ENCODE results near the gene KIAA1958.

Gene KIAA1958

GRCh38 chr9:112541685-112542084 is 55.1 kb downstream of the KIAA1958 start:
- H2AK5ac ChIP-seq (ENCODE audit: low read length, severe bottlenecking): no peak overlapping the region
- H3K27ac ChIP-seq (ENCODE audit: low read length, poor library complexity, severe bottlenecking): no peak overlapping the region
- no peak overlapping the region for H3K4me2 ChIP-seq (ENCODE audit: low read length, poor library complexity, severe bottlenecking)
- no peak overlapping the region for H3K4me3 ChIP-seq (ENCODE audit: insufficient read depth in 1 of 2, low read depth in 1 of 2, low read length in 2 of 2)
- 100% methylated on average over 2 of the region's 7 CpGs for WGBS
- no peak overlapping the region for H4K8ac ChIP-seq (ENCODE audit: low read length)
- peaks cover 2% of the 10 kb centered on the region for H3K4me1 ChIP-seq (ENCODE audit: control insufficient read depth, insufficient read depth, low read depth, low read length)
- peaks cover 15% of the 10 kb centered on the region for H3K79me1 ChIP-seq (replicated peaks; ENCODE audit: low read length, poor library complexity, severe bottlenecking)
- H2BK12ac ChIP-seq (ENCODE audit: low read length in 2 of 2): no peak overlapping the region
- no peaks in the 10 kb centered on the region for H3K27me3 ChIP-seq (ENCODE audit: control insufficient read depth in 1 of 2, insufficient read depth in 1 of 2, low read length in 2 of 2)
- H3K23ac ChIP-seq (ENCODE audit: low read length in 2 of 2): no peak overlapping the region
- H3K36me3 ChIP-seq (ENCODE audit: control insufficient read depth in 1 of 2, insufficient read depth in 2 of 2, low read depth in 1 of 2, low read length in 2 of 2): peaks cover 0 to 2% of the 10 kb centered on the region in 2 experiments
- peak; percentile 12 for DNase-seq
- no peak overlapping the region for H2BK5ac ChIP-seq (ENCODE audit: low read depth, low read length, poor library complexity, severe bottlenecking)
- no peak overlapping the region for H3K14ac ChIP-seq (ENCODE audit: low read length in 2 of 2)
- no peak overlapping the region for H3K18ac ChIP-seq (ENCODE audit: low read depth in 1 of 2, low read length in 2 of 2)
- H2BK120ac ChIP-seq (ENCODE audit: low read depth, low read length): no peak overlapping the region
- no peak overlapping the region for H4K91ac ChIP-seq (ENCODE audit: low read length)
- H3K9ac ChIP-seq (ENCODE audit: low read length): no peak overlapping the region
- no peak overlapping the region for H2BK15ac ChIP-seq (ENCODE audit: low read depth, poor library complexity, severe bottlenecking)
- no peak overlapping the region for H2AFZ ChIP-seq (ENCODE audit: low read depth, low read length)
- no peaks in the 10 kb centered on the region for H3K9me3 ChIP-seq (ENCODE audit: control insufficient read depth, low read length)
- H3K4ac ChIP-seq (ENCODE audit: low read depth in 1 of 2, low read length in 2 of 2): no peak overlapping the region

- Histone ChIP-seq H4K91ac (ENCODE audit: low read length) (no peak overlapping the region), H3K27ac (ENCODE audit: low read length, poor library complexity, severe bottlenecking) (peak overlapping the region; percentile 51), H3K4me3 (ENCODE audit: insufficient read depth in 1 of 2, low read depth in 1 of 2, low read length in 2 of 2) (no peak overlapping the region), H3K9ac (ENCODE audit: low read length) (no peak overlapping the region), H3K14ac (ENCODE audit: low read length in 2 of 2) (no peak overlapping the region), H3K23ac (ENCODE audit: low read length in 2 of 2) (no peak overlapping the region), H3K4me2 (ENCODE audit: low read length, poor library complexity, severe bottlenecking) (no peak overlapping the region), H3K9me3 (ENCODE audit: control insufficient read depth, low read length) (no peaks in the 10 kb centered on the region), H2AFZ (ENCODE audit: low read depth, low read length) (no peak overlapping the region), H3K36me3 (ENCODE audit: control insufficient read depth in 1 of 2, insufficient read depth in 2 of 2, low read depth in 1 of 2, low read length in 2 of 2) (no peaks in the 10 kb centered on the region), H2BK12ac (ENCODE audit: low read length in 2 of 2) (no peak overlapping the region), H2BK120ac (ENCODE audit: low read depth, low read length) (no peak overlapping the region), H4K8ac (ENCODE audit: low read length) (no peak overlapping the region), H3K79me1 (replicated peaks; ENCODE audit: low read length, poor library complexity, severe bottlenecking) (peaks cover 11% of the 10 kb centered on the region), H2BK5ac (ENCODE audit: low read depth, low read length, poor library complexity, severe bottlenecking) (no peak overlapping the region), H3K4me1 (ENCODE audit: control insufficient read depth, insufficient read depth, low read depth, low read length) (peaks cover 2% of the 10 kb centered on the region), H3K4ac (ENCODE audit: low read depth in 1 of 2, low read length in 2 of 2) (no peak overlapping the region), H2AK5ac (ENCODE audit: low read length, severe bottlenecking) (peak overlapping the region; percentile 69), H3K27me3 (ENCODE audit: control insufficient read depth in 1 of 2, insufficient read depth in 1 of 2, low read length in 2 of 2) (no peaks in the 10 kb centered on the region), H3K18ac (ENCODE audit: low read depth in 1 of 2, low read length in 2 of 2) (no peak overlapping the region), H2BK15ac (ENCODE audit: low read depth, poor library complexity, severe bottlenecking) (no peak overlapping the region)
- WGBS: 80% methylated on average over 1 of the region's 1 CpG
- no peak for DNase-seq
Observed at GRCh38 chr9:112542593-112543292, 56.1 kb downstream of the KIAA1958 start.

- Histone ChIP-seq H3K14ac (ENCODE audit: low read length in 2 of 2) (no peak overlapping the region), H3K36me3 (ENCODE audit: control insufficient read depth in 1 of 2, insufficient read depth in 2 of 2, low read depth in 1 of 2, low read length in 2 of 2) (no peaks in the 10 kb centered on the region), H3K23ac (ENCODE audit: low read length in 2 of 2) (no peak overlapping the region), H3K9me3 (ENCODE audit: control insufficient read depth, low read length) (no peaks in the 10 kb centered on the region), H3K18ac (ENCODE audit: low read depth in 1 of 2, low read length in 2 of 2) (no peak overlapping the region), H2BK5ac (ENCODE audit: low read depth, low read length, poor library complexity, severe bottlenecking) (no peak overlapping the region), H2AK5ac (ENCODE audit: low read length, severe bottlenecking) (no peak overlapping the region), H2AFZ (ENCODE audit: low read depth, low read length) (no peak overlapping the region), H3K27me3 (ENCODE audit: control insufficient read depth in 1 of 2, insufficient read depth in 1 of 2, low read length in 2 of 2) (no peaks in the 10 kb centered on the region), H3K27ac (ENCODE audit: low read length, poor library complexity, severe bottlenecking) (no peak overlapping the region), H2BK120ac (ENCODE audit: low read depth, low read length) (no peak overlapping the region), H3K4me2 (ENCODE audit: low read length, poor library complexity, severe bottlenecking) (no peak overlapping the region), H3K9ac (ENCODE audit: low read length) (no peak overlapping the region), H3K4ac (ENCODE audit: low read depth in 1 of 2, low read length in 2 of 2) (no peak overlapping the region), H4K91ac (ENCODE audit: low read length) (no peak overlapping the region), H4K8ac (ENCODE audit: low read length) (no peak overlapping the region), H3K4me1 (ENCODE audit: control insufficient read depth, insufficient read depth, low read depth, low read length) (peaks cover 2% of the 10 kb centered on the region), H2BK12ac (ENCODE audit: low read length in 2 of 2) (no peak overlapping the region), H2BK15ac (ENCODE audit: low read depth, poor library complexity, severe bottlenecking) (no peak overlapping the region), H3K79me1 (replicated peaks; ENCODE audit: low read length, poor library complexity, severe bottlenecking) (peaks cover 11% of the 10 kb centered on the region), H3K4me3 (ENCODE audit: insufficient read depth in 1 of 2, low read depth in 1 of 2, low read length in 2 of 2) (no peak overlapping the region)
- DNase-seq: peak; percentile 66
- no CpG with 5 or more reads among the region's 1 CpG for WGBS
Observed at GRCh38 chr9:112544477-112544876, 57.9 kb downstream of the KIAA1958 start.

GRCh38 chr9:112545237-112545636 is 58.6 kb downstream of the KIAA1958 start:
- H4K8ac ChIP-seq (ENCODE audit: low read length): no peak overlapping the region
- no peak overlapping the region for H2AK5ac ChIP-seq (ENCODE audit: low read length, severe bottlenecking)
- no peak overlapping the region for H2BK5ac ChIP-seq (ENCODE audit: low read depth, low read length, poor library complexity, severe bottlenecking)
- no peaks in the 10 kb centered on the region for H3K27me3 ChIP-seq (ENCODE audit: control insufficient read depth in 1 of 2, insufficient read depth in 1 of 2, low read length in 2 of 2)
- no peak for DNase-seq
- H3K27ac ChIP-seq (ENCODE audit: low read length, poor library complexity, severe bottlenecking): no peak overlapping the region
- no peak overlapping the region for H2BK15ac ChIP-seq (ENCODE audit: low read depth, poor library complexity, severe bottlenecking)
- no peak overlapping the region for H3K14ac ChIP-seq (ENCODE audit: low read length in 2 of 2)
- peaks cover 16% of the 10 kb centered on the region for H3K79me1 ChIP-seq (replicated peaks; ENCODE audit: low read length, poor library complexity, severe bottlenecking)
- H3K4me3 ChIP-seq (ENCODE audit: insufficient read depth in 1 of 2, low read depth in 1 of 2, low read length in 2 of 2): no peak overlapping the region
- peaks cover 2% of the 10 kb centered on the region for H3K4me1 ChIP-seq (ENCODE audit: control insufficient read depth, insufficient read depth, low read depth, low read length)
- no peak overlapping the region for H2AFZ ChIP-seq (ENCODE audit: low read depth, low read length)
- no peak overlapping the region for H3K4ac ChIP-seq (ENCODE audit: low read depth in 1 of 2, low read length in 2 of 2)
- no peak overlapping the region for H2BK12ac ChIP-seq (ENCODE audit: low read length in 2 of 2)
- no peak overlapping the region for H2BK120ac ChIP-seq (ENCODE audit: low read depth, low read length)
- H3K36me3 ChIP-seq (ENCODE audit: control insufficient read depth in 1 of 2, insufficient read depth in 2 of 2, low read depth in 1 of 2, low read length in 2 of 2): no peaks in the 10 kb centered on the region
- H3K4me2 ChIP-seq (ENCODE audit: low read length, poor library complexity, severe bottlenecking): no peak overlapping the region
- no peak overlapping the region for H3K9ac ChIP-seq (ENCODE audit: low read length)
- H3K18ac ChIP-seq (ENCODE audit: low read depth in 1 of 2, low read length in 2 of 2): no peak overlapping the region
- no peak overlapping the region for H4K91ac ChIP-seq (ENCODE audit: low read length)
- H3K23ac ChIP-seq (ENCODE audit: low read length in 2 of 2): no peak overlapping the region
- no peaks in the 10 kb centered on the region for H3K9me3 ChIP-seq (ENCODE audit: control insufficient read depth, low read length)

All from mesenchymal stem cell (in vitro differentiated cells and primary cell).